Mucosa of gallbladder (tissue), 1 donor: ENCODE measurements around the gene PFKP. TPM values are rescaled to one million over a fixed set of nuclear protein-coding genes. Genes with fewer than 3 reads are reported as not detected.

Experiments
- DNase-seq: peaks from one replicate; pipeline ENCODE4 v3.0.0-alpha.2; 2020; ENCODE audit warnings: low spot score
- total RNA-seq: library from RNA; stranded (reverse); gene quantifications from one replicate; pipeline ENCODE4 v1.2.1, GENCODE V29; 2021
- donor health status: DM: no; HTN: no; CAD: no.

Gene PFKP
- total RNA-seq, result 109 TPM

DNA sequence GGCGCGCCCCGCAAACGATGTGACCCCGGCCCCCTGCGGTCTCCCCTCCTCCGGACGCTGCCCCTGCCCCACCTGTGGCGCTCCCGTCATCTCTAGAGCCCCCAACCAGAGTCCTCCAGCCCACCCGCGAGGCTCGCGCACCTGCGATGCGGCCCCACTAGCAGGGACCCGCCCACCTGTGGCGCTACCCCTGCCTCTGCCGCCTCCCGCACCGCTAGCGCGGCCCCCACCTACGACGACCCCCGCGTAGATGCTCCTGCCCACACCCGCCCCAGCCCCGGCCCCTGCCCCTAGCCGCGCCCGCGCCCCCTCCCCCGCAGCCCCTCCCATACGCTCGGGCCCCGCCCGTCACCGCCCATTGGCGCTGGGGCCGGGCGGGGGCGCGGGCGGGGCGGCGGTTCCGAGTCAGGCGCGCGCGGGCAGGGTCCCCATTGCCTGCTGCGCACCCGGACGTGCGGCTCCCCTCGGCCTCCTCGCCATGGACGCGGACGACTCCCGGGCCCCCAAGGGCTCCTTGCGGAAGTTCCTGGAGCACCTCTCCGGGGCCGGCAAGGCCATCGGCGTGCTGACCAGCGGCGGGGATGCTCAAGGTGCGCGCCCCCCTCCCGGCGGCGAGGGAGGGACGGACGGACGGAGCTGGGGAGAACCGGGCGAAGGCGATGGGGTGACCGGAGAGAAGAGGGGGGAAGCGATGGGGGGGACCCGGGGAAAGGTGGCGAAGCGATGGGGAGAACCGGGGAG is at the start of gene PFKP:
TSS of gene PFKP (plus strand) at position 431 of the 741 bp plus-strand sequence. CDS start at position 479, 48 bp downstream.
- peak; percentile 37 for DNase-seq

DNA sequence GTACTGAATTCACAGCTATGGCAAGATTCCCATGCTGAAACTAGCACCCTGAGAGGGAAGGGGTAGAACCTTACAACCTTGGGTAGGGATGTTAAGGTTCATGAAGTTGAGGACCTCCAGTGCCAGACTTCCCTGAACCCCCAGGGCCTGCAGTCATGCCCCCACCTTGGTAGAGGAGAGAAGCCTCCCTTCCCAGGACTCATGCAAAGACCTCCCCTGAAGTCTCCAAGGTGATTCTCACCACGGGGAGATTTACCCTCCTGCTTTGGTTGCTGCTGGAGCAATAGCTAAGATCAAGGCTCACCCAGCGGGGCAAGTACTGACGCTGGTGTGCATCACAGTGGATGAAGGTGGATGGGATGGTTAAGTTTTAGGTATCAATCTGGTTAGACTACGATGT is 49.1 kb upstream of the PFKP start:
- DNase-seq, result no peak

DNA sequence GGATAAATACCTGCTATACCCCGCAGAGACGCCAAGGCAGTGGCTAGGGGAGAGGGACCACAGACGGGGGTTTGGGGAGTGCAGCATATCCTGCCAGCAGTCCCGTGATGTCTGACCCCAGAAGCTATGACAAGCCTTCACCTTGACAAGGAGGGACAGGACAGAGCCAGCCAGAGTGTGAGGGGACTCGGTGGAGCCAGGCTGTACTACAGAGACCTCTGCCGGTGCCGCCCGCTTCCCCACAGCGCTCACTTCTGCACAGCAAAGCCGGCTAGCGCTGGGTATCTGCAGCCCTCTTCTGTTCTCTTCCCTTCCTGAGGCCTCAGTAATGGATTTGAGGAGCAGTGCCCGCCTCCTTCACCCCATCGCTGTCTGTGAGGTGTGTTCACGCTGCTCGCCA is 47.0 kb upstream of the PFKP start:
- no peak for DNase-seq

GRCh38 chr10:3020881-3021280 is 46.5 kb upstream of the PFKP start:
- no peak for DNase-seq

- no peak for DNase-seq
Measured at GRCh38 chr10:3022027-3022426, 45.3 kb upstream of the PFKP start.

DNA sequence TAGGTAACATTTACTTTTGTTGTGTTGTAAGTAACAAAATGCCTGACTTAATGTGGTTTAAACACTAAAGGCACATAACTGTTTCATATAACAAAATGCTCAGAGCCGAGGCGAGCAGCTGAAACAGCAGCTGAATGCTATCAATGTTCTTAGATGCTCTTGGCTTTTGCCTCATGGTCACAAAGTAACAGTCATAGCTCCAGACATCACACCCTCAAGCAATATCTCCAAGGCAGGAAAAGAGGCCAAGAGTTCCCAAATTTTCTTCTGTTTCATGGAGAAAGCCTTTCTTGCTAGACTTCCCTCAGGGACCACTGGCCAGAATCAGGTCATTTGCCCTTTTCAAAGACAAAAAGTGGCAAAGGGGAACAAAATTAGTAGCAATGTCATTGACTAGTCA is 43.5 kb upstream of the PFKP start:
- no peak for DNase-seq

- no peak for DNase-seq
Measured at GRCh38 chr10:3025026-3025683, 42.2 kb upstream of the PFKP start.

GRCh38 chr10:3027866-3028265 is 39.5 kb upstream of the PFKP start:
- DNase-seq, result no peak

GRCh38 chr10:3028441-3028840 is 38.9 kb upstream of the PFKP start:
- DNase-seq, result no peak

DNA sequence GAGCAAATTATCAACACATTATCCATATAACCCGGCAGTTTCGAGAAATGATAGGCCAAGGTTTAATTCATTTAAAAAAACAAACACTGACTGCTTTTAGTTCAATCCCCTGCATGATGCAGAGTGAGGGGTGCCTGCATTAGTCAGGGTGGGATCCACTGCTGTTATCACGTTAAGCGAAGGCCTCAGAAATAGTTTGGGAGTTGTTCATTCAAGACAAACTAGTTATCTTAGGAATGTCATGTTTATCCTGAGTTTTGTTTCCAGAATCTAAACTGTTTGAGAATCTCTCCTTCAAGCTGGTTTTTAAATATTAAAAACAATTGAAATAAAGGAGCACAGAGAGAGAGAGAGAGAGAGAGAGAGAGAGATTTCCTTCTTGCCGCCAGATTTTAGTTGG is 36.6 kb upstream of the PFKP start:
- no peak for DNase-seq

DNA sequence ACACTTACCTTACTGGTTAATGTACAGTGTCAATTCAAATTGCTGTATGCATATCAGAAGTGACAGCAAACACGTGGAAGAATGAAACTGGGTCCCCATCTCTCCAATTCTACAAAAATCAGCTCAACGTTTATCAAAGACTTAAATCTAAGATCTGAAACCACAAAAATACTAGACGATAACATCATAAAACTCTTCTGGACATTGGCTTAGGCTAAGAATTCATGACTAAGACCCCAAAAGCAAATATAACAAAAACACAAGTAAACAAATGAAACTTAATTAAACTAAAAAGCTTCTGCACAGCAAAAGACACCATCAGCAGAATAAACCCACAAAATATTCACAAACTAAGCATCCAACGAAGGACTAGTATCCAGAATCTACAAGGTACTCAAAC is 35.9 kb upstream of the PFKP start:
- DNase-seq, result no peak

- DNase-seq, result no peak
Measured at GRCh38 chr10:3033925-3034324, 33.4 kb upstream of the PFKP start.

DNA sequence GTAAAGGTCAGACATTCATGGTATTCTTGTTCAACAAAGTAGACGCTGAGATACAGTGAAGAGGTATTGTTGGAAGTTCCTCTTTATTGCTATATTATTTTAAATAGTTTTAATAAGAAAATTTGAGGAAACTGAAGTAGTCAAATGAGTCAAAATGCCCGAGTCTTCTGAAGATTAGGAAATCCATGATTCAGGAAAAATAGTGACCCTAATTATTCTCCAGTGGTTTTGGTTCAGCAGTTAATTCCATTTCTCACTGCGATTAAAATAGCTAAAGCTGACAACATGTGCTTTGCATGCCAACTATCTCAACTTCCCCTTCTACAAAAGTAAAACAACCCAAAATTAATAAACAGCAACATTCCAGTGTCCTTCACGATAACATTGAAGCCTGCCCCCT is 32.7 kb upstream of the PFKP start:
- no peak for DNase-seq

DNA sequence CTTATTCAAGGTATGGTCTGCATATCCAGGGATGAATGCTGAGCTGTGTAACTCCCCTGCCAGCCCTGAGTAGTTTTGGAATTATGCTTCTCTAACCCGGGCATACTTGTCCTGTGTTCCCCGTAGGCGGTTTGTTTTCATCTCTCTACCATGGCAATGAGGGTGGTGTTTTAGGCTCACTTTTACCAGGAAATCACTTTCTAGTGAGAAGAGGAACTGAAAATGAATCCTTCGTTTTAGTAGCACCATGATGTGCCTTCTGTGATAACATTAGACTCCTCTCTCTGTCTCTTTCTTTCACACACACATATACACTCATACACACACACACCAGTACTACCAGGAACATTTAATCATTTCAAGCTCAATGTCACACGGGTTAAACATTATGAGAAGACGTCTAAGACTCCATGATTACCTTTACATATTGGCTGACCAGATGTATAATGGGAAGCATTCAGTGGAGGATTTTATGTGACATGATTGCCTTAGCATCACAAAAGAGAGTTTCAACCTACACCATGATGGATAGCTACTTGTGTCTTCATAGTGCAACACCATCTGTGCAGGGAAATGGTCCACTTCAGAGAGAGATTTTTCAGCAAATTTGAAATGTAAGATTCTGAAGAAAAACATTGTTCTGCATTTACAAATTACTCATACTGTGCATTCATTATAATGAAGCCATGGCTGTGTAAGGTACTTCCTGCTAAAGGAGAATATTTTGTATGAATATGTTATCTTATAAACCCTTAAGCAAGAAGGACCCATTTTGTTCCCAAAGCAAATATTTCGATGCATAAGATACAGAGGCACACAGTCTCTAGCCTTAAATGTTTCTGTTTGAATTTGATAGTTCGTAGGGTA is 31.0 kb upstream of the PFKP start:
- no peak for DNase-seq

- no peak for DNase-seq
Measured at GRCh38 chr10:3037182-3037581, 30.2 kb upstream of the PFKP start.

- DNase-seq, result no peak
Measured at GRCh38 chr10:3040069-3040468, 27.3 kb upstream of the PFKP start.

GRCh38 chr10:3042589-3042988 is 24.8 kb upstream of the PFKP start:
- no peak for DNase-seq

DNA sequence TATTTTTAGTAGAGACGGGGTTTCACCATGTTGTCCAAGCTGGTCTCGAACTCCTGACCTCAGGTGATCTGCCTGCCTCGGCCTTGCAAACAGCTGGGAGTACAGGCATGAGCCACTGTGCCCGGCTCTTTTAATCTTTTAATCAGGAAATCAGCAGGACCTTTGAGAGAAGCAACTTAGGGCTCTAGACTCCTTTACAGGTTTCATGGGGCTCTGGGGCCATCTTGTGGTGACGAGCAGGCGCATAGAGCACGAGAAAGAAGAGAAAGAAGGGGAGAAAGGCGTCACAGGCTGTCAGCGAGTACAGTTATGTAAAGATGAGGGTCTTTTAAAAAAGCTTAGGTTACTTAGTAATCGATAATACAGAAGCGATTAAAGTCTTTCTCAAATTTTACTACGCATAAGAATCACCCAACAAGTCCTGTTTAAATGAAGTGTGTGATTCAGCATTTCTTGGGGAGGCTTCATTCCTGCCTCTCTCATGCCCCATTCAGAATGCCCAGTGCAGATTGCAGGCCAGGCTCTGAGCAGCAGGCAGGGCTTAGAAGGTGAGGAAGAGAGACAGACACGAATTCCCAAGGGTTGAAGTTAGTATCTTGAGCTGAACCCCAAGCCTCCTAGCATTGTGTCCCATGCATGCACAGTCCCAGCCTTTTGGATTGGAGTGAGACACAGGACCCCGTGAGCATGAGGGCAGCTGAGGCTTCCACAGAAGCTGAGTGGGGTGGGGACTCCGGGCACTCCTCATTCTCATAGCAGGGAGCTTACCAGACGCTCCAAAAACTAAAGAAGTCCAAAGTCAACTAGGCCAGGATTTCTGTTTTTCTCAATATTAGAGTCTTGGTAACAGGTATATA is 23.6 kb upstream of the PFKP start:
- DNase-seq, result peak; percentile 68

- DNase-seq, result peak; percentile 30
Measured at GRCh38 chr10:3045471-3046209, 21.7 kb upstream of the PFKP start.

- no peak for DNase-seq
Measured at GRCh38 chr10:3046210-3046779, 21.1 kb upstream of the PFKP start.
